ENCODE data around the gene PLD6.
"Not testable (repeated sequence)": the region's sequence is repeated elsewhere in the genome, so short reads cannot be mapped to it uniquely, and the experiment has no call there.

PLD6 gene

DNA sequence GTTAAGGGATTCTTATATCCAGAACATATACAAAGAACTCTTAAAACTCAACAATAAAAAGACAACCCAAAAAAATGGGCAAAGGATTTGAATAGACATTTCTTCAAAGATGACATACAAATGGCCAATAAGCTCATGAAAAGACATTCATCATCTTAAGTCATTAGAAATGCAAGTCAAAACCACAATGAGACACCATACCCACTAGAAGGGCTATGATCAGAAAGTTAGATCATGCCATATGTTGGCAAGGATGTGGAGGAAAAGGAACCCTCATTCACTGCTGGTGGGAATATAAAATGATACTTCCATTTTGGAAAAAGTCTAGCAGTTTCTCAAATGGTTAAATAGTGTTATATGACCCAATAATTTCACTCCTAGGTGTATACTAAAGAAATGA, 9.4 kb downstream of the PLD6 start:
- no peak for DNase-seq

- DNase-seq, result not testable (repeated sequence)
Measured at GRCh38 chr17:17195466-17195865, 10.7 kb downstream of the PLD6 start.

GRCh38 chr17:17191961-17192381, 14.2 kb downstream of the PLD6 start:
- DNase-seq, result no peak

DNA sequence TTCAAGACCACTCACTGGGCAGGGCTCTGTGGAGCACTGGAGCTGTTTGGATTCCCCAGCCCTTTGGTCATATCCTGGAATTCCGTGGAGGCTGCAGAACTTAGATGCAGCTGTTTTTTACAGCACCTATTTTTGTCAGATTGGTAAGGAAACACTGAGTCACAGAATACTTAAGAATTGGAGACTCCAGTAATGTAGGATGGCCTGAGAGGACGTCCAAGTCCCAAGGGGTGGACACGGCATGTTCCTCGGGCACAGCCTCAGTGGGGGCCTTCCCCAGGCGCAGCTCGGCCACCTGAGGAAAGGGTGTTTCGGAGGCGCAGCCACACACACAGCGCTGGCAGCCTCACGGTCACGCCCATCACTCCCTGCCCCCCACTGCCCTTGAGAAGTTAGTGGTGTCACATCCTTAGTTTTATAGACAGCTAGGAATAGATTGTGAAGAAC, 14.8 kb downstream of the PLD6 start:
- DNase-seq, result no peak

- DNase-seq, result no peak
Measured at GRCh38 chr17:17190188-17190587, 15.9 kb downstream of the PLD6 start.

- no peak for DNase-seq
Measured at GRCh38 chr17:17189559-17189958, 16.6 kb downstream of the PLD6 start.

GRCh38 chr17:17188586-17188985, 17.5 kb downstream of the PLD6 start:
- no peak for DNase-seq

DNA sequence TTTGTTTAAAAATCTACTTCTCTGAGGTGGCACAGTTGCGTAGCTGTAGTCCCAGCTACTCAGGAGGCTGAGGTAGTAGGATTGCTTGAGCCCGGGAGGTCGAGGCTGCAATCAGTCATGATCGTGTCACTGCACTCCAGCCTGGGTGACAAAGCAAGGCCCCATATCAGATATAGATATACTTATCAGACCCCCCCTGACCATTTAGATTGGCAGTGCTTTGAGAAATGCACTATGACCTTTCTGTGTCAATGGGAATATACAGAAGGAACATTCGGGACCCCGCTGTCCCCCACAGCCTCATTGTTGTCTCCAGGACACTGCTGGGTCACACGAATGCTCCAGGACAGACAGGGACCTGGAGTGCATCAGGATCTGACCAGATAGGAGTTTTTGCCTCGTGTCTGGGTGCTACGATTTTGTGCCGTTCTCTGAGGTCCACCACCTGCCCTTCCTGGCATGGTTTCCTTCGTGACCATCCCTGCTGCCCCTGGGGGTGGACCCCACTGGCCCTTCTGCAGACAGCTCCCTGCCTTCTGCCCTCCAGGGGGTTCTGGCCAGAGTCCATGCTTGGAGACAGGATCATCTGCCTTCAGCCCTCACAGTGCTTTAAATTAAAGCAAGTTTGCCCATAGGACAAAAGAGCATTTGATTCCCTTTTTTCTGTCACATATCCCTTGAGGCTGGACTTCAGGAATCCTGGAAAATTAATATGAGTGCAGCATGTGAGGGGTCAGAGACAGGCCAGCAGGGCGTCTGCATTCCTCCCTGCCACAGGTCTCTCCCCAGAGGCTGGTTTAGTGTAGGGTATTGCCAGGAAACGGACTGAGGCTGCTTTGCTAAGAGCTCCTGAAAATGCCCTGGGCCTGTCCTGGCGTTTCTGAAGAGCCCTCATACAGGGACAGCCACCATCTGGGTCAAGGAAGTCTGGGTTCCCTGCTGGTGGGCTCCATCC, 19.3 kb downstream of the PLD6 start:
- no peak for DNase-seq

- DNase-seq, result no peak
Measured at GRCh38 chr17:17186051-17186450, 20.1 kb downstream of the PLD6 start.

- not testable (repeated sequence) for DNase-seq
Measured at GRCh38 chr17:17184985-17185757, 21.0 kb downstream of the PLD6 start.

GRCh38 chr17:17183744-17184143, 22.4 kb downstream of the PLD6 start:
- DNase-seq, result no peak

- DNase-seq, result no peak
Measured at GRCh38 chr17:17182598-17183136, 23.5 kb downstream of the PLD6 start.

DNA sequence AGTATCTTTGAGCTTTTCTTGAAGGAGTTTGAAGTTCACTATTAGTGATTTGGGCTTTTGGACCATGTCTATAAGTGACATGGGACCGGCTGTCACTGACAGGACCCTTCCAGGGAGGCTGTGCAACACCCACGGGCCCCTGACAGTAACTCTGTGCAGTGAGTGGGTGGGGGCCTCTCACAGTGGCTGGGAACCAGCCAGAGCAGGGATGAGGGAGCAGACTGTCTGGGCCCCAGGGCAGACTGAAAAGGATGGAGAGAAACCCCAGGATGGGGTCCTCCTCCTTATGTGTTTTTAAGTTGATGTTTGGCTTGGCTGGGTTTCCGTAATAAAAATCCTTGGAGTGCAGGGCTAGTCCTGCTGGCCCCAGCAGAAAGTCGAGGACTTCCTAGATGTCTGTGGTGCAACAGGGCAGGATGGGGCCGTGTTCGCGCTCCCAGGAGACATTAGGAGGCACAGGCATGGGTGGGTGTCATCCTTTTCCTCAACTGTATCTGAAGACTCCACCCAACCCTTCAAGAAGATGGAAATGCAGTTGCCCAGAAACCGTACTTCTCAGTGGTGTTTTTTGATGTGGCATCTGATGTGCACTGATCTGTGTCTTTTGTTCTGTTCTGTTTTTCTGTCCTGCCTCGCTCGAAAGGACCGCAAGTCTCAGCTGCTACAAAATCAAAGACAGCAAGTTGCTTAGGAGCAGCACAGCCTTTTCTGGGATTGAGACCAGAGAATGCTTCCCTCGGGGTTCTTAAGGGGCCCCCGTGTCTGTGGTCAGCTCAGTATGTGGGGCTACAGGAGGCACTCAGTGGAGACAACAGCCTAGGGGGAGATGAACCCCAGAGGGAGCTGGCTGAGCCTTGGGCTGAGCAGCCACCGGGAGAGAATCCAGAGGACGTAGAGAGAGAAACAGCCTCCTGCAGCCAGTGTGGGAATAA, 24.2 kb downstream of the PLD6 start:
- peak; percentile 31 for DNase-seq

- DNase-seq, result no peak
Measured at GRCh38 chr17:17180741-17181525, 25.2 kb downstream of the PLD6 start.

DNA sequence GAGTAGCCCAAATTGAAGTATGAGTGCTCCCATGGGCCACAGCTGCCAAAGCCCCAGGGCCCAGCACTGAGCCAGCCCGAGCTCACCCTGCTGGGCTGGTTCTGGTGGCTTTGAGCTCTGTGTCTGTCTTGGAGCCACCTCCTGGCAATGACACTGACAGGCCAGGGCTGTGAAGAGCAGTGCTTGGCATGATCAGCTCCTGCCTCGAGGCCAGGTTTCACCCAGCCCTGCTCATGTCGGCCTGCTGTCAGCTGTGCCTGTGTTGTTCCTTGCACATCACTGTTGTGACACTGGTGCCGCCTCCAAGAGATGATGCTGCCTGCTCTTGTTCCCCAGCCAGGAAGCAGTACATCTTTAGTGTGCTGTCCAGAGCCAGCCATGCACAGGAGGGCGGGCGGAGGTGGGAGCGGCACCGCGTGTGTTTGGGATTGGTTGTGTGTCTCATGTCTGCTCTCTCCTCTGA, 26.0 kb downstream of the PLD6 start:
- DNase-seq, result no peak

- no peak for DNase-seq
Measured at GRCh38 chr17:17179371-17179827, 26.7 kb downstream of the PLD6 start.

- no peak for DNase-seq
Measured at GRCh38 chr17:17177176-17177575, 29.0 kb downstream of the PLD6 start.

- DNase-seq, result no peak
Measured at GRCh38 chr17:17176341-17176740, 29.8 kb downstream of the PLD6 start.

DNA sequence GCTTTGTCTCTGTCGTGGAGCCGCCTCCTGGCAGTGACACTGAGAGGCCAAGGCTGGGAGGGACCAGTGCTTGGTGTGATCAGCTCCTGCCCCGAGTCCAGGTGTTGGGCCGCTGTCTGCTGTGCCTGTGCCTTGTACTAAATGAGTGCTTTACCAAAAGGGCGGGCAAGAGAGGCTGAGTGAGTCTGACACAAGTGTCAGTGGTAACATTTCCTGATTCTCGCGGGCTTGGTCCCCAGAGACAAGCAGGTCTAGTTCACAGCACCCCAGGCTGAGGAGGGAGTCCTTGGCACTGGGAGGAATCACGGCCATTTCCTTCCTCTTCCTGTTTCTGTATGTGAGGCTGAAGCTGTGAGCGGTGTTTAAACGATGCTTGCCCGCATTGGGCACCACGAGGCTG, 30.2 kb downstream of the PLD6 start:
- peak; percentile 32 for DNase-seq

DNA sequence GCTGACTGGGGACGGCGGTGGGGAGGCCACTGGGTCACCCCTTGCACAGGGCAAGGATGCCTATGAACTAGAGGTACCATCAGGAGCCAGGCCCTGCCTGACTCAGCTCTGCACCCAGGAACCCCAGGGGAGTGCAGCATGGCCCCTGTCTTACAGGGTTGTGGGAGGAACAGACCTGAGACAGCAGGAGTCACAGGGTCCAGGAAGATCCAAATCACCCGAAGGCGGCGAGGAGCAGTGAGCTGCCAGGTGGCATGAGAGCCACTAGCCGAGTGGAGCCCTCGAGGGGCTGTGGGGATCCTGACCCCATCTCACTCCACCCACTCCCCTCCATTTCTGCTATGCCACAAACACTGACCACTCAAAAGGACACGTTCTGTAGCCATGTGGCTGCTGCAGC, 30.8 kb downstream of the PLD6 start:
- no peak for DNase-seq

DNA sequence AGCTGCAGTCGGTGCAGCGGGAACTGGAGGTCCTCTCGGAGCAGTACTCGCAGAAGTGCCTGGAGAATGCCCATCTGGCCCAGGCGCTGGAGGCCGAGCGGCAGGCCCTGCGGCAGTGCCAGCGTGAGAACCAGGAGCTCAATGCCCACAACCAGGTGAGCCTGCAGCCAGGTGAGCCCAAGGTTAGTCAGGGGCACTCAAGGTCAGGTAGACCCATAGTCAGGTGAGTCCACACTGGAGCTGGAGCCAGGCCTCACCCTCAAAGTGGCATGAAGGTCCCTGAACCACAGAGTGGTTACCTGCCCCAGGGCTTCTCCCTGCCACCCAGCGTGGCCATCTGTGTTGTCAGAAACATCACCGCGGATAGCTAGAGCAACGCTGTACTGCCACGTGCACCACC, 32.2 kb downstream of the PLD6 start:
- no peak for DNase-seq

All from CD4-positive, alpha-beta T cell treated with Interferon gamma for 1 hour (primary cell).